GM21825 (cell line): ENCODE measurements around the gene CACNG4.

ENCODE experiments used
- ATAC-seq: cut with Tn5 transposase; IDR thresholded peaks from one replicate; pipeline ENCODE4 v1.9.1; 2021; ENCODE audit warnings: mild to moderate bottlenecking, moderate library complexity; ENCODE audit not compliant: unreplicated experiment

CACNG4 gene

DNA sequence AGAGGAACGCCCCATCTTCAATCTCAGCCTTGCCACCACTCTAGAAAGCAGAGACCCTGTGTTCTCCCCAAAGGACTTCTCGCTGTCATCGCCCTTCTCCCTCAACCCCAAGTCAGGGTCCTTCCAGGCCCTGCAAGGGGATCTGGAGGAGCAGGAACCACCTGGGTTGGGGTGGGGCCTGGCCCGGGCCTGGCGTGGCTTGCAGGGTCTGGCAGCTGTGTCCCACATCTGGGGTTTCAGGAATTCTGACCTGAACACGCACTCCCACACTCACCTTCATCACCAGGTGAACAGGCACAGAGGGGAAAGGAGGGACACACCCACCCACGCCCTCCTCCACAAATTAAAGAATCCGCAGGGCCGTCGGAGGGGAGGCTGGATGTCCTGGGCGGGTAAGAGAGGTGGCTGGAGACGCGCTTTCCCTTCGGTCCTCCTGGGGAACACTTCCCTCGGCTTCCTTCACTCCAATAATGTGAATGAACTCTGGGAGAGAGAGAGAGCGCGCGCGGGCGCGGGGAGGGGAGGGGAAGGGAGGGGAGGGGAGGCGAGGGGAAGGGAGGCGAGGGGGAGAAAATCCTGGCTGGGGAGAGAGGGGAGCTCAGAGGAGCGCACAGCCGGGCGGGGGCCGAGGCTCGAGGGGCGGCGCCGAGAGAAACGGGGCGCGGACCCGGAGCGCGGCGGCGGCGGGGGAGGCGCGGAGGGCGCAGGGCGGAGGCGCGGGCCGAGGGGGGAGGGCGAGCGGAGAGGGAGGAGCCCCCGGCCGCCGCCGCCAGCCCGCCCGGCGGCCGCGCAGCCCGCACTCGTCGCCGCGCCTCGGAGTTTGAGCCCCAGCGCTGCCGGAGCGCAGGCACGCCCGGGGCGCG, at the start of gene CACNG4:
CACNG4 (plus strand) TSS at position 799 of the 863 bp plus-strand sequence. CDS start 205 bp downstream, outside the sequence.
- ATAC-seq, result no peak

DNA sequence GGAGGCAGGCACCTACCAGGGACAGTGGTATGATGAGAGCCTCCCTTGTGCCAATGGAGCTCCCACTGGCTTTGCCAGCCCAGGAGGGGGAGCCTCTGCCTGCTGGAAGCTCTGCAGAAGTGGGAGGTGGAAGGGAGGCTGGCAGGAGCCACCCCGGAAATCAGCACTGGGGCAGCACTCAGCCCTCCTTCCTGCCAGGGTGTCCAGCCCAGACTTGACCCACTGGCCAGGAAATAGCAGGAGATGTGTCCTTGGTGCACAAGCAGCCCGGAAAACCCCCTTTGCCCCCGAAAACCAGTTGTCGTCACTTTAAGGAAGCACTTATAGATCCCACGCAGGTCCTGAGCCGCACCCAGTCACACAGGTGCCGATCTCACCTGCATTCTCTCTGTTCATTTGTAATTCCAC, 49.3 kb upstream of the CACNG4 start:
- no peak for ATAC-seq

DNA sequence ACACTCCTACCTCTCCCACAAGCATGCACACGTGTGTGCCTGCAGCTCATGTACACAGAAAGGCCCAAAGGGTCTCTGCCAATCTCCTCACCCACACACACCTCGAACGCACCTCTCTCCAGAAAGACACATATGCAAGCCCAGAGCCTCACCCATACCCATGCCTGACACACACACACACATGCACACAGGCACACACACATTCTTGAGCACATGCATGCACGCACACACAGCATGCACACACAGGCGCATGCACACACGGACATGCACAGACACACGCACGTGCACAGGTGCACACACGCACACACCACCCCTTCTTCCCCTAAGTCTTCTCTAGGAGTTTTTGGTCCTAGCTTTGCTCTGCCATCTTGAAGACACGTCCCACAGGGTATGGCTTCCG, 48.7 kb upstream of the CACNG4 start:
- ATAC-seq, result no peak

DNA sequence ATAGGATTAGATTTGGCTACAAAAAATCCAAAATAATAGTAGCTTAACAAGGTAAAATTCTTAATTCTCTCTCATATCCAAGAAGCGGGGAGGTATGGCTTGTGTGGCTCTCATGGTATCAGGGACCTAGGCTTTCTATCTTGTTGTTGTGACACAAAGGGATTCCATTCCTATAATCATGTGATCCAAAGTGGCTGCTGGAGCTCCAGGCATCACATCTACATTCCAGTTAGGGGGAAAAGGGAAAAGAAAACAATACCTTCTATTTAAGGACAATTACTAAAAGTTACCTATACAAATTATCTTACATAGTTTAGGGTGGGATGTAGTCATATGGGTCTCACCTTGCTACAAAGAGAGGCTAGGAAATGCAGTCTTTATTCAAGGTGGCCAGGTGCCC, 47.6 kb upstream of the CACNG4 start:
- no peak for ATAC-seq

DNA sequence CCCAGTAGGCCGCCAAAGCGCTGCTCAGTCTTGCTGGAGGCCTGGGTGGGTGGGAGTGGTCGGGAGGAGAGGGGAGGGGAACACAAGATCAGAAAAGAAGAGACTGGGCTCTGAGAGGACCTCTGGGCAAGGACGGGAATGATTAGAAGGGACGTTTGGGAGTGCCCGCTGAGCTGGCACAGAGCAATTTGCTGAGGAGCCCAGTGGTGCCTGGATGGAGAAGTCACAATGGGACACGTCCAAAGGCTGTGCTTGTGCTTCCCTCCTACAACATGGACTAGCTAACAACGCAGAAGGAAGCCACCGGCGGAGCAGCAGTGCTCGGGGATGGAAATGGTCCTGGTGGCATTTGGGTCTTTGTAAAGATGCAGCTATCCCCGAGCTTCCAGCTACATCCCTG, 45.6 kb upstream of the CACNG4 start:
- no peak for ATAC-seq

DNA sequence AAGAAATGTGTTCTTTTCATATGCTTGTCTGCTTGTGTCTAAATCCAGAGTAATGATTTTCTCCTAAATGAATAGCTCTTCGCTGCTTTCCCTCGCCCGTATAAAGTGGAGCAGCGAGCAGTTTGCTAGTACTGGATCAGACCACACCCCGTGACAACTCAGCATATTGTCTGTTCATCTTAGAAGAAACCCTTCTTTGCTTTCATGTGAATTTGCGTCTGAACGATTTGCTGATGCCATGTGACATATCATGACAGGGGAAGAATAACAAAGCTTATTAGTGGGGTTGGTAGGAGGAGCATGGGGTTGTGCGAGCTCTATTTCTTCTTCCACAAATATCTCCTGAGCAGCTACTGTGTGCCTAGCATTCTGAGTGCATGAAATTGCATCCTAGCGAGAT, 44.1 kb upstream of the CACNG4 start:
- no peak for ATAC-seq

DNA sequence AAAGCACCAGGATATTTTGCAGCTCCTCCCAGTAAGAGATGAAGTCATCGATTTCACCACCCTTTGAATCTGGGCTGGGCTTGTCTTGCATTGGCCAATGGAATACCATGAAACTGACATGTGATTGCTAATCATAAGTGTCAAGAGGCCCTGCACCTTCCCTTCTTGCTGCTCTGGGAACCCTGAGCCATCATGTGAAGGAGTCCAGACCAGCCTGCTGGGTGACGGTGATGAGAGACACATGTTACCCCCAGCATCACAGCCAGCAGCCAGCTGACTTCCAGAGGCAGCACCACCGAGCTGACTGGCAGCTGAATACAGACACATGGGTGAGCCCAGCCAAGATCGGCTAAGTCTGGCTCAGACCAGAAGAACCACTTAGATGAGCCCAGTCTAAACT, 43.6 kb upstream of the CACNG4 start:
- no peak for ATAC-seq

DNA sequence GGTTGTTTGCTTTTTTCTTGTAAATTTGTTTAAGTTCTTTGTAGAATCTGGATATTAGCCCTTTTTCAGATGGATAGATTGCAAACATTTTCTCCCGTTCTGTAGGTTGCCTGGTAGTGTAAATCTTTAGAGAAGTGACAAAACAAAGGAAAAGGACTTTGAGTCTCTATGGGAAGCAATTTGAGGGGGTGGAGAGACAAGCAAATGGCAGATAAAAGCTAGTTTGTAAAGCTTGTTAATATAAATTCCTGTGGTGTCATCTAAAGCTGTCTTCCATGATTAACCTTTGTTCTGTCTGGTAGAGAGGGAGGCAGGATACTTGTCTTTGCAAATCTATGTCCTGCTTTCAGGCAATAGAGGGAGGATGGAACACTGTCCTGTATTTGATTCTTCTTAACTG, 40.6 kb upstream of the CACNG4 start:
- no peak for ATAC-seq

DNA sequence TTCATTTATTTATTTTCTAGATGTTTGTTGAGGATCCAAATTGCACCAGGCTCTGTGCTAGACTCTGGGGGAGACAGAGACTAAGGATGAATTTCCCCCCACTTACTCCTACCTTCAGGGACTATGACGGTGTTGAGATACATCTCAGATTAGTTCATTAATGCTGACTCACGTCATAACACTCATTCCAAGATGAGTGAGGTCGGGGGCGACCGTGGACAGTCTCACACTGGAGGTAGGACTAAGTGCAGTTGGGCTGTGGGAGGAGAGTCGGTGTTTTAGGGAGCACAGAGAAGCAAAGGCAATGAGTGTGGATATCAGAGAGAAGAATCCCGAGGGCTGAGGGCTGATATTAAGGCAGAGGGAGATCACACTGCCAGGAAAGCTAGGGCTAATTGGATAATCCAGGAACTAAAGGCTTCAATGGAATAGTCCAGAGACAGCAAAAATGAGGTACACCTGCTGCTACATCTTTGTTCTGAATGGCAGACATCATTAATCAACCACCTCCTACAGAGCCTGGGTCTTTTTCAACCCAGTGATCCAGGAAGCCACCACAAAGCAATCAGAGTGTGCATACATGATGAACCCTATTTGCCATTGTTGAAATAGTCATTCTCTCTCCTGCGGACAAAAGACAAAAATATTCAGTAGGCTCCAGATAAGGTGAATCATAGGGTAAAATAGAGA, 38.6 kb upstream of the CACNG4 start:
- no peak for ATAC-seq

DNA sequence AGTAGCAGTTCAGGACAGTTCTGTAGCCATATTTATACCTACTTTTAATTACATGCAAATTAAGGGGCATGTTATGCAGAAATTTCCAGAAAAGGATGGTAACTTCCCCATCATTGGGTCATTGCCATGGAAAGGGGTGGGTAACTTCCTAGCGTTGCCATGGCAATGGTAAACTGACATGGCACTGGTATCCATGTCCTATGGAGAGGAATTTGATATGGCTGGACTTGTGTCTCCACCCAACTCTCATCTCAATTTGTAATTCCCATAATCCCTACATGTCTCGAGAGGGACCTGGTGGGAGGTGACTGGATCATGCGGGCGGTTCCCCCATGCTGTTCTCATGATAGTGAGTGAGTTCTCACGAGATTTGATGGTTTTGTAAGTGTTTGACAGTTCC, 35.6 kb upstream of the CACNG4 start:
- no peak for ATAC-seq

DNA sequence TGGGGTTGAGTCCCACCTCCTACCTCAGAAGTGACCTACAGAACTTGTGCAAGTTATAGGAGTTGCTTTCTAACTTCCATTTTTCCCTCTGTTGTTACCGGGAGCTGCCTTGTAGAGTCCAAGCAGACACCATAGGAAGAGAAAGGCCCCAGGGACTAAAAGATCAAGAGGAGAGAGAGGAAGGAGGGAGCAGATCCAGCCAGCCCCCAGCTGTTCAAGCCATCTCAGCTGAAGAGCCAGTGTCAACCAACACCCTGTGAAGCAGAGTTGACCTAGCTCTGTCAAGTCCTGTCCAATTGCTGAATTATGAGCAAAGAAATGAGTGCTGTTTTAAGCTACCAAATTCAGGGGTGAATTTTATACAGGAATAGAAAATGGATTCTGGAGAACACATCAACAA, 34.9 kb upstream of the CACNG4 start:
- ATAC-seq, result no peak

DNA sequence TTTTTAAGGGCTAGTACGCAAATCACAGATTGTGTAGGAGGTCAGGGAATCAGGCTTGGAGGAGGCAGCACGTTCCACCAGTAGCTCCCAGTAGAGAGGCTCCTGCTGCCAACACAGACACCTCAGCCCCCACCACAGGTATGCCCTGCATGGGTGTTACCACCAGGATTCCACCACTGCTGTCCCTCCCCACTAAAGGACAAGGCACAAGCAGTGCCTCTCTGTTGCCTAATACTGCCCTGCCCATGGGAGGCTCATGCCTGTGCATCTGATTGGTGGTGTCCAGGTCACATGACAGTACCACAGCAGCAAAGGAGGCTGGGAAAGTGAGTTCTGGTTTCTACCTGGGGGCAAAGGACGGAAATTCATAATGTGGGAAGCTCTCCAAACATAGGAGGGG, 33.6 kb upstream of the CACNG4 start:
- ATAC-seq, result no peak

DNA sequence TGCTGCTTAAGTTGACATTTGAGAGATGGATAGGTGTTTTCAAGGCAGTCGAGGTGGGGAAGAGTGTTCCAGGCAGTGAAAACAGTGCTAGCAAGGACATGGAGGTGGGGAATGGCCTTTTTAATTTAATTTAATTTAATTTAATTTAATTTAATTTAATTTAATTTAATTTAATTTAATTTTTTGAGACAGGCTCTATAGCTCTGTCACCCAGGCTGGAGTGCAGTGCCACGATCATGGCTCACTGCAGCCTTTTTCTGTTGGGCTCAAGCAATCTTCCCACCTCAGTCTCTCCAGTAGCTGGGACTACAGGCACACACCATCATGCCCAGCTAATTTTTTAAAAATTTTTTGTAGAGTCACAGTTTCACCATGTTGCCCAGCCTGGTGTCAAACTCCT, 32.2 kb upstream of the CACNG4 start:
- no peak for ATAC-seq

DNA sequence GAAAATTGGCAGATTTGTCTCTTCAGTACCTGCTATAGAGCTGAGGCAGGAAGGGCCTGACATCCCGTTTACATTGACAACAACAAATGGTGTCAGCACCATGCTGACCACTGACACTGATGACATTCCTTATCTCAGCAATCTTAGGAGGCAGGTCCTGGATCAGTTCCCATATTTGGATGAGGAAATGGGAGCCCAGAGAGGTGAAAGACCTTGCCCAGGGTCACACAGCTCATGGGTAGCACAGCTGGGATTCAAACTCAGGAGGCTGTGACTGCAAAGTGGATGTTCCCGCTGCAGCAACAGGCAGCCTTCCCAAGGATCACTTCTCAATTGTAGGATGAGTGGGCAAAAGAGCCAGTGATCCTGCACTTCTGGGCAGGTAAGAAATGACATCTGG, 30.5 kb upstream of the CACNG4 start:
- ATAC-seq, result no peak

DNA sequence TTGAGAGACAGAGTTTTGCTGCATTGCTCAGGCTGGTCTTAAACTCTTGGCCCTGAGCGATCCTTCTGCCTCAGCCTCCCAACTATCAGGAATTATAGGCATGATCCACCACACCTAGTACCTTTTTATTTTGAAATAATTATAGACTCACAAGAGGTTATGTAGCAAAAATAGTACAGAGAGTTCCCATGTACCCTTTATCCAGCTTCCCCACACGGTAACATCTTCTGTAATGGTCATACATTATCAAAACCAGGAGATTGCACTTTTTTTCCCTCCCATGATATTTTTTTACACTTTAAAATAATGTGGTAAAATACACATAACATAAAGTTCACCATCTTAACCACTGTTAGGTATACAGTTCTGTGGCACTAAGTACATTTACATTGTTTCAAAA, 28.8 kb upstream of the CACNG4 start:
- no peak for ATAC-seq

DNA sequence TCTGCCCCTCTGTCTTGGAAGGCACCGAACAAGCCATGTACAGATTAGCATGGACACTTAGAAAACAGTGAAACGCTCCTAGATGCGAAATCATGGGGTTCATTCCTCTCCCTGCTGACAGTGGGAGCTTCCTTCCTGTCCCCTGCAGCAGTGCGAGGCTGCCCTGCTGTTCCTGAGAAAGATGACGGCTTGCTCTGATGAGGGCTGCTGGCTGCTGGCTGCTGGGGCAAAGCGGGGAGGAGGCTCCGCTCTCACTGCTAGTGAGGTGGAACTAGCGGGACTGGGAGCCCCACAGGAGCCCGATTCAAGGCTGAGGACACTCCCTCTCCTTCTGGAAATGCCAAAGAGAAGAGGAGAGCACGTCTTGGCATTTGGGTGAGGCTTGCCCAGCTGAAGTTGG, 25.9 kb upstream of the CACNG4 start:
- no peak for ATAC-seq

DNA sequence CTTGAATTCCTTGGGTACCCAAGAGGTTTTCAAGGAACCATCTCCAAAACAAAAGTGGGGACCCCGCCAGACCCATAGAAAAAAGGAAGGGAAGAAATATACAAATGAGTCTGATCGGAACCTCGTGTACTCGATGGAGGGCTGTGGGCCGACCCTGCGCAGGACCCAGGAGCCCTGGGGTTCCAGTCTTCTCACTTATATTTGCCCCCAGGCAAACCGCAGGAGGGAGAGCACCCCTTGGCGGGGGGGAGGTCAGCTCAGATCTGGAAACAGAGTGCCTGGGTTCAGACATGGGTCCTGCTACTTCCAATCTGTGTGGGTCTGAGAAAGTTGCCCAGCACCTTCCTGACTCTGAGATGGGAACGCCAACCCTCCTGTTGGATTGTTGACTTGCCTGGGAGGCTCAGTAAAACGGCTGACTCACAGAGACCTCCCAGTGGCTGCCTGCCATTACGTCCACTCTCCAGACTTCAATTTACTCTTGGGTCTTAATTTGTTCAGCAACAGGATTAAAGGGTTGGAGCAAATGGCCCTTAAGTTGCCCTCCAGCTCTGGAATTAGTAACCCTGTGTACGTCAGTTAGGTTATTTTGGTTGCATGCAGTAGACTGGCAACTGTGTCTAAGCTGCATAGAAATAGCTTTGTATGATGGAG, 24.9 kb upstream of the CACNG4 start:
- ATAC-seq, result no peak

DNA sequence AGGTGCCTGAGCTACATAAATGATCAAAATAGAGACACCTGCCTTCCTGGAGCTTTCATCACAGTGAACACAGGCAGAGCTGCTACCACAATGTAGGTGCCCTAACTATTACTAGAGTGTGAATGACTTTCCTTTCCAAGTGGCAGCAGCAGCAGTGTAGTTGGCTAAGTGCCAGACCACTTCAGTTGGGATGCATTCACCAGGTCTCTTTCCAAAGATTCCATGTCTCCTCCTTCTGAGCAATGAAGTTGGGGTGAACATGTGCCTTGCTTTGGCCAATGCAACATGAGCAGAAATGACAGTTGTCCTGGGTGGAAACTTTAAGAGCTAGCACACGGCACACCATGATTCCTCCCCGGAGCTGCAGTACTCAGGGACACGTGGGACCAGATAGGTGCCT, 23.3 kb upstream of the CACNG4 start:
- no peak for ATAC-seq

DNA sequence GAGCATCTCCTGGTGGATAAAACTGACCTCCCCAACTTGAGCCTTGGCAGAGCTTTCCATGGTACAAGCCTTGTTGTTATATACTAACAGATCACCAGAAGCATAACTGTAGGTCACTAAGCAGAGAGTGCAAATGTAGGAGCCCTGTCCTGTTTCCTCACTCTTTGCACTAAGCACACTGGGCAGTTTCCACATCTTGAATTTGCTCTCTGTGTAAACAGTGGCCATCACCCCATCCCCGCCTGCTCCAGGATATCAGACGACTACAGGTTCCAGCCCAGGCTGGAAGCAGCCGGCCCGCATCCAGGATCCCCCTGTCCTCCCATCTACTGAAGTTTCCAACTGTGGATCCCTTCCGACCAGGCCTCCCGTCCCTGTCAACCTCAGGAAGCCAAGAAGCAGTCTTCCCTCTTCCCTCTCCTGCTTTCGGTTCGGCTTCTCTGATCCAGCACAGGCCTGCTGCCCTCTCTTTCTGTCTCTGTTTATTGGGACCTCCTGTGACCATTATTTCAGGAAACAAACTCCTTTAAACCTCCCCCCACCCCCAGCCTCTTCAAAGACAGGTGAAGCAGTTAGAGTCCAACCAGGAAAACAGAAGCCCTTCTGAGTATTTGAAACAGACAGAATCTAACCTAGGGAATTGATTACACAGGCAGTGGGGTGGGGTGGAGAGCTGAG, 22.6 kb upstream of the CACNG4 start:
- ATAC-seq, result no peak

DNA sequence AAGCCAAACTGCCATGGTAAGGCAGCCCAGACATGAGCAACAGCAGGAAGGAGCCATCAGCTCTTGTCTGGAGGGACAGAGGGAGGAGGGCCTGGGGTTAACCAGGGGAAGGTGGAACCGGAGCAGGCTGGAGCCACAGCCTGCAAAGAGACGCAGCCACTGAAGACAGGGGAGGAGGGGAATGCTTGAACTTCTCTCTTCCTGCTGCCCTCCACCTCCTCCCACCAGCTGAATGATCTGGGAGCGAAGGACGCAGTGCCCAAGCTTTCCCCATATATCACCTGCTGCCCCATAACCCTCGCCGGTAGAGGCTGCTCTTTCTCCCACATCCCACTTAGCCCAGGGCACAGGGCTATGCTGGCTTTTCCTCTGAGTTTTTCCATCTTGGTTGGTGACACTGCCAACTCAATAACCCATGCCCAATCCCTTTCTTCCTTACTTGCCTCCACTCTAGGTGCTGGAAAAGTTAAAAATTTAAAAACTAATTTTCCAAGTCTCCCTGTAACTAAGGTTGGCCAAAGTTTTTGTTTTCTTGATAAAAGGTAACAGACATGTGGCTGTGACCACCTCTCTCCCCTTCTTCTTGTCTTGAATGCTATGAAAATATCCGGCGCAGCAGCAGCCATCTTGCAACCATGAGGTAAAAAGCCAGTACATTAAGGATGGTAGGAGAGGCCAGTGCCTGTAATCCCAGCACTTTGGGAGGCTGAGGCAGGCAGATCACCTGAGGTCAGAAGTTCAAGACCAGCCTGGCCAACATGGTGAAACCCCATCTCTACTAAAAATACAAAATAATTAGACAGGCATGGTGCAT, 21.8 kb upstream of the CACNG4 start:
- ATAC-seq, result no peak

DNA sequence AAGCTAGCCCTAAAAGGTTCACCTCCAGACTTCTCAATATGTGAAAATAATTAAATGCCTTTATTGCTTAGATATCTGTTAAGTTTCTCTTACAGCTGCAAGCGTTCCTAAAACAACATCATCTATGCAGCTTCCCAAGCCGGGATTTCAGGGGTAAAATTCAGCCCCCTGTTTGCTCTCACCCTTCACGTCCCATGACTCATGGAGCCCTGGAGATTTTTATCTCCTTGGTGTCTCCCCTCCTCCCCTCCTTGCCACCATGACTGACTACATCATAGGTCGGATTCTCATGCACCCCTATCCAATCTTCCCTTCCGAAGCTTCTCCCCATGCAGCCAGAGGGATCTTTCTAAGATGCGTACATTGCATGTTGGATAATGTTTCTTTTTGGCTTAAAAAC, 21.0 kb upstream of the CACNG4 start:
- no peak for ATAC-seq
